ENCODE measurements around the gene SLC49A3. TPM values are rescaled to one million over a fixed set of nuclear protein-coding genes. Genes with fewer than 3 reads are reported as not detected.

Gene SLC49A3
- total RNA-seq, 1 experiment from 2014 or later = 6.9 TPM

GRCh38 chr4:702618-703048, 13.7 kb upstream of the SLC49A3 start:
- no peak overlapping the region for H3K4me2 ChIP-seq (ENCODE audit: insufficient read depth, insufficient read length, low read length)
- no peaks in the 10 kb centered on the region; the same call in 1 of the 2 replicates for H3K27me3 ChIP-seq (ENCODE audit: insufficient read depth, low read length)
- TF ChIP-seq CTCF (conservative IDR thresholded peaks at IDR 0.05) = no peak
- Mint-ChIP-seq H3K9me3 (peaks cover 0 to 3% of the 10 kb centered on the region in 2 experiments; a peak in 1 of 5 replicates), H3K4me1 (peaks cover 7 to 8% of the 10 kb centered on the region in 2 experiments; a peak in 3 of 4 replicates), H3K27me3 (ENCODE audit: low read depth) (peaks cover 27% of the 10 kb centered on the region), H3K4me3 (no peak overlapping the region), H3K27ac (no peak overlapping the region), H3K36me3 (ENCODE audit: insufficient read depth in 1 of 3, low read depth in 3 of 3) (no peaks in the 10 kb centered on the region)
- no peak overlapping the region for H3K18ac ChIP-seq (ENCODE audit: insufficient read length, low read depth, low read length)
- no peak overlapping the region for H2BK15ac ChIP-seq (ENCODE audit: low read depth, low read length)
- peaks cover 2% of the 10 kb centered on the region; the same call in 1 of the 2 replicates for H3K4me1 ChIP-seq (ENCODE audit: insufficient read depth, low read length)
- no peak overlapping the region for H4K91ac ChIP-seq (ENCODE audit: insufficient read length, low read depth, low read length)
- DNase-seq = no peak
- no peak overlapping the region for H2BK12ac ChIP-seq (ENCODE audit: insufficient read length, low read depth, low read length)
- H3K14ac ChIP-seq (ENCODE audit: insufficient read depth, low read length) = no peak overlapping the region
- H3K23me2 ChIP-seq (ENCODE audit: insufficient read length, low read depth, low read length, poor library complexity, severe bottlenecking) = peaks cover 3% of the 10 kb centered on the region
- no peaks in the 10 kb centered on the region for H3K9me3 ChIP-seq (ENCODE audit: control insufficient read depth, low read depth, low read length)
- no peak overlapping the region for H2BK120ac ChIP-seq (ENCODE audit: low read depth, low read length, poor library complexity, severe bottlenecking)
- H2BK5ac ChIP-seq (ENCODE audit: insufficient read length, low read length) = no peak overlapping the region
- H2BK20ac ChIP-seq (ENCODE audit: low read depth, low read length, poor library complexity, severe bottlenecking) = no peak overlapping the region
- H3K4ac ChIP-seq (ENCODE audit: low read depth, low read length) = no peak overlapping the region
- H2AFZ ChIP-seq (ENCODE audit: low read length) = no peak overlapping the region
- no peak overlapping the region for H3K9ac ChIP-seq (ENCODE audit: extremely low read depth, insufficient read length, low read length)
- H4K8ac ChIP-seq (replicated peaks; ENCODE audit: insufficient read length, low read depth, low read length) = no peak overlapping the region
- no peak overlapping the region for H3K56ac ChIP-seq (ENCODE audit: insufficient read length, low read depth, low read length)
- no peak overlapping the region for H2AK5ac ChIP-seq (ENCODE audit: insufficient read length, low read length)
- no peak overlapping the region for H3K27ac ChIP-seq (ENCODE audit: insufficient read length, low read depth, low read length)
- no CpG with 5 or more reads among the region's 7 CpGs for WGBS (ENCODE audit: extremely low coverage, insufficient read length, low lambda C conversion rate)
- H3K23ac ChIP-seq (ENCODE audit: insufficient read length, low read depth, low read length) = no peak overlapping the region
- H3K79me2 ChIP-seq (ENCODE audit: insufficient read depth, low read length) = peaks cover 7% of the 10 kb centered on the region; the same call in 1 of the 2 replicates
- peaks cover 2% of the 10 kb centered on the region for H3K79me1 ChIP-seq (ENCODE audit: insufficient read depth, low read depth, low read length, poor library complexity, severe bottlenecking)
- no peak overlapping the region for H3T11ph ChIP-seq (ENCODE audit: low read length)
- no peak overlapping the region for H4K5ac ChIP-seq (ENCODE audit: insufficient read length, low read depth, low read length)
- H4K20me1 ChIP-seq (ENCODE audit: control insufficient read depth, insufficient read depth, insufficient read length) = no peaks in the 10 kb centered on the region
